DOHH2 (cell line): ENCODE data around the gene DNAH5.

Source experiments
- H3F3A ChIP-seq: fragments of 200-600 bp; sonication (generic), shearing (Covaris generic); 2 replicates; pipeline ENCODE4 v1.6.0; 2016; ENCODE audit warnings: antibody characterized with exemption, mild to moderate bottlenecking; ENCODE audit not compliant: control insufficient read depth, insufficient read depth
- H3K27ac ChIP-seq: fragments of 200-600 bp; sonication (generic); 2 replicates; pipeline ENCODE4 v1.5.1; 2014; ENCODE audit warnings: low read depth, mild to moderate bottlenecking, low read length, moderate library complexity
- H3K27me3 ChIP-seq: fragments of 200-600 bp; sonication (generic); 2 replicates; pipeline ENCODE4 v1.6.1; 2014; ENCODE audit warnings: mild to moderate bottlenecking, low read length, mixed read lengths; ENCODE audit not compliant: control insufficient read depth
- H3K36me3 ChIP-seq: fragments of 200-600 bp; sonication (generic); 2 replicates; pipeline ENCODE4 v1.6.1; 2014; ENCODE audit warnings: mild to moderate bottlenecking, low read length, moderate library complexity, mixed read lengths; ENCODE audit not compliant: control insufficient read depth
- H3K4me1 ChIP-seq: fragments of 200-600 bp; sonication (generic); 2 replicates; pipeline ENCODE4 v1.6.1; 2014; ENCODE audit warnings: mild to moderate bottlenecking, low read length, mixed read lengths; ENCODE audit not compliant: control insufficient read depth
- H3K4me2 ChIP-seq: fragments of 200-600 bp; sonication (generic); 2 replicates; pipeline ENCODE4 v1.6.0; 2014; ENCODE audit warnings: mild to moderate bottlenecking, low read length, moderate library complexity
- H3K4me3 ChIP-seq: fragments of 200-600 bp; sonication (generic); 2 replicates; pipeline ENCODE4 v1.5.1; 2014; ENCODE audit warnings: mild to moderate bottlenecking, low read length, mixed read lengths
- H3K79me2 ChIP-seq: fragments of 200-600 bp; sonication (generic); 2 replicates; pipeline ENCODE4 v1.6.1; 2014; ENCODE audit warnings: mild to moderate bottlenecking, low read length, mixed read lengths; ENCODE audit not compliant: control insufficient read depth
- H3K9me2 ChIP-seq: fragments of 200-600 bp; sonication (generic); replicated peaks from 2 replicates; pipeline ENCODE4 v1.6.1; 2014; ENCODE audit warnings: mild to moderate bottlenecking, low read length, mixed read lengths; ENCODE audit not compliant: control insufficient read depth
- H3K9me3 ChIP-seq: fragments of 200-600 bp; sonication (generic); 2 replicates; pipeline ENCODE4 v1.6.1; 2014; ENCODE audit warnings: antibody characterized with exemption, low read length, mixed read lengths; ENCODE audit not compliant: control insufficient read depth, insufficient read depth
- H4K20me1 ChIP-seq: fragments of 200-600 bp; sonication (generic); 2 replicates; pipeline ENCODE4 v1.6.0; 2014; ENCODE audit warnings: low read depth, mild to moderate bottlenecking, antibody characterized with exemption, low read length, moderate library complexity; ENCODE audit not compliant: control insufficient read depth, insufficient read depth
- CTCF ChIP-seq: fragments of 200-600 bp; sonication (generic); IDR thresholded peaks from one replicate; pipeline ENCODE4 v1.5.1; 2014; ENCODE audit warnings: antibody characterized with exemption, mild to moderate bottlenecking, low read depth, low read length; ENCODE audit not compliant: poor library complexity, severe bottlenecking
- EZH2phosphoT487 ChIP-seq: fragments of 200-600 bp; sonication (generic); IDR thresholded peaks from 2 replicates; pipeline ENCODE4 v1.6.1; 2017; ENCODE audit warnings: borderline replicate concordance, mild to moderate bottlenecking, antibody characterized with exemption, low read length, moderate library complexity, mixed read lengths

The DNAH5 gene

GRCh38 chr5:13991365-13991764 lies 46.9 kb upstream of the DNAH5 start:
- Histone ChIP-seq H3K27me3 (peaks cover 3% of the 10 kb centered on the region; the same call in 1 of the 2 replicates), H3K4me3 (no peak overlapping the region), H3K27ac (no peak overlapping the region), H3K36me3 (no peaks in the 10 kb centered on the region), H4K20me1 (no peaks in the 10 kb centered on the region), H3K4me1 (0 out of 2 replicates have a peak, but pooled peaks cover 5% of the 10 kb centered on the region), H3K9me3 (no peaks in the 10 kb centered on the region), H3F3A (no peaks in the 10 kb centered on the region), H3K4me2 (no peak overlapping the region), H3K79me2 (no peaks in the 10 kb centered on the region), H3K9me2 (no peaks in the 10 kb centered on the region)
- TF ChIP-seq CTCF: no peak
- no peak for TF ChIP-seq EZH2phosphoT487

GRCh38 chr5:13990896-13991295 lies 46.4 kb upstream of the DNAH5 start:
- Histone ChIP-seq H3K27me3 (peaks cover 3% of the 10 kb centered on the region; the same call in 1 of the 2 replicates), H4K20me1 (no peaks in the 10 kb centered on the region), H3K9me2 (no peaks in the 10 kb centered on the region), H3K9me3 (no peaks in the 10 kb centered on the region), H3F3A (no peaks in the 10 kb centered on the region), H3K4me3 (no peak overlapping the region), H3K79me2 (no peaks in the 10 kb centered on the region), H3K4me1 (0 out of 2 replicates have a peak, but pooled peaks cover 5% of the 10 kb centered on the region), H3K36me3 (no peaks in the 10 kb centered on the region), H3K4me2 (no peak overlapping the region), H3K27ac (no peak overlapping the region)
- TF ChIP-seq EZH2phosphoT487 (no peak), CTCF (no peak)

- Histone ChIP-seq H3K4me3 (no peak overlapping the region), H3K36me3 (no peaks in the 10 kb centered on the region), H3K4me2 (no peak overlapping the region), H3K4me1 (0 out of 2 replicates have a peak, but pooled peaks cover 5% of the 10 kb centered on the region), H4K20me1 (no peaks in the 10 kb centered on the region), H3K79me2 (no peaks in the 10 kb centered on the region), H3K9me3 (no peaks in the 10 kb centered on the region), H3F3A (no peaks in the 10 kb centered on the region), H3K27me3 (peaks cover 3% of the 10 kb centered on the region; the same call in 1 of the 2 replicates), H3K9me2 (no peaks in the 10 kb centered on the region), H3K27ac (no peak overlapping the region)
- no peak for TF ChIP-seq EZH2phosphoT487
- no peak for TF ChIP-seq CTCF
Measured at GRCh38 chr5:13989832-13990231, 45.3 kb upstream of the DNAH5 start.
